IMR-90 (cell line): ENCODE data around the gene KCNIP1. TPM values are rescaled to one million over a fixed set of nuclear protein-coding genes. Genes with fewer than 3 reads are reported as not detected.

Source experiments
- ATAC-seq: fragments of 200-7000 bp; cut with Tn5 transposase; 2 replicates; pipeline ENCODE4 v1.9.1; 2020; ENCODE audit warnings: low read depth, mild to moderate bottlenecking, moderate library complexity
- BruUV-seq: library from RNA; stranded (reverse); fragments of 400-500 nt; replicated peaks from 2 replicates; lab custom pipeline; 2021; lab: Mats Ljungman, UMichigan
- CTCF ChIA-PET: fragments of 300-600 bp; formaldehyde crosslinking; extraction: SDS; loops from one replicate; lab custom pipeline; 2021; ENCODE audit warnings: antibody characterized with exemption; lab: Yijun Ruan, JAX
- POLR2A ChIA-PET: fragments of 300-600 bp; sonication (Branson Sonifier 250); formaldehyde crosslinking; loops from one replicate; lab custom pipeline; 2022; ENCODE audit warnings: antibody characterized with exemption; ENCODE audit not compliant: unreplicated experiment; lab: Charles Lee
- DNase-seq: peaks from one replicate; pipeline ENCODE4 v3.0.0; 2013
- H2AFZ ChIP-seq: replicated peaks from 2 replicates; pipeline ENCODE3; 2013; ENCODE audit warnings: low read length, mild to moderate bottlenecking; ENCODE audit not compliant: poor library complexity
- H2AK5ac ChIP-seq: 2 replicates; pipeline ENCODE4 v1.6.1; 2013; ENCODE audit warnings: low read depth, low read length, inconsistent platforms
- H2AK9ac ChIP-seq: replicated peaks from 2 replicates; pipeline ENCODE3; 2013; ENCODE audit warnings: mild to moderate bottlenecking, low read depth, low read length, moderate library complexity; ENCODE audit not compliant: poor library complexity
- H2BK120ac ChIP-seq: 2 replicates; pipeline ENCODE4 v1.6.1; 2013; ENCODE audit warnings: low read depth, low read length, inconsistent platforms
- H2BK15ac ChIP-seq: 3 replicates; pipeline ENCODE4 v1.6.1; 2013; ENCODE audit warnings: low read depth, low read length, inconsistent platforms
- H2BK20ac ChIP-seq: 2 replicates; pipeline ENCODE4 v1.6.1; 2013; ENCODE audit warnings: low read depth, mild to moderate bottlenecking, inconsistent platforms, low read length, moderate library complexity
- H2BK5ac ChIP-seq: 2 replicates; pipeline ENCODE4 v1.6.1; 2013; ENCODE audit warnings: mild to moderate bottlenecking, low read depth, low read length, inconsistent platforms; ENCODE audit not compliant: poor library complexity, severe bottlenecking
- H3K14ac ChIP-seq: replicated peaks from 2 replicates; pipeline ENCODE4 v1.6.1; 2013; ENCODE audit warnings: low read depth, low read length, inconsistent platforms
- H3K18ac ChIP-seq: 2 replicates; pipeline ENCODE4 v1.6.1; 2013; ENCODE audit warnings: low read depth, low read length, control low read depth
- H3K23ac ChIP-seq: 2 replicates; pipeline ENCODE4 v1.6.1; 2013; ENCODE audit warnings: low read depth, low read length, inconsistent platforms
- H3K27ac ChIP-seq: 2 replicates; pipeline ENCODE4 v1.5.1; 2013; ENCODE audit warnings: mild to moderate bottlenecking, control low read depth, low read length; ENCODE audit not compliant: insufficient read depth
- H3K27me3 ChIP-seq: 2 replicates; pipeline ENCODE4 v1.6.1; 2013; ENCODE audit warnings: low read length; ENCODE audit not compliant: control insufficient read depth, insufficient read depth
- H3K36me3 ChIP-seq: 2 replicates; pipeline ENCODE4 v1.6.1; 2013; ENCODE audit warnings: low read length, mixed read lengths; ENCODE audit not compliant: control insufficient read depth, insufficient read depth
- H3K4ac ChIP-seq: 2 replicates; pipeline ENCODE4 v1.6.1; 2013; ENCODE audit warnings: low read depth, low read length, inconsistent platforms
- H3K4me1 ChIP-seq: 2 replicates; pipeline ENCODE4 v1.6.1; 2013; ENCODE audit warnings: low read length, mixed read lengths; ENCODE audit not compliant: control insufficient read depth, insufficient read depth
- H3K4me2 ChIP-seq: 2 replicates; pipeline ENCODE4 v1.6.1; 2013; ENCODE audit warnings: low read depth, mild to moderate bottlenecking, control low read depth, low read length, moderate library complexity
- H3K4me3 ChIP-seq: 2 replicates; pipeline ENCODE4 v1.5.1; 2013; ENCODE audit warnings: low read depth, mild to moderate bottlenecking, control low read depth, low read length, moderate library complexity; ENCODE audit not compliant: insufficient read depth
- H3K56ac ChIP-seq: 2 replicates; pipeline ENCODE4 v1.6.1; 2013; ENCODE audit warnings: low read length, inconsistent platforms; ENCODE audit not compliant: insufficient read depth; ENCODE audit errors: extremely low read depth
- H3K79me1 ChIP-seq, 2 experiments: 2 replicates each; pipeline ENCODE4 v1.6.1; 2013; ENCODE audit warnings: low read length in 2 of 2, inconsistent platforms in 1 of 2, low read depth in 1 of 2
- H3K9ac ChIP-seq: 2 replicates; pipeline ENCODE4 v1.6.1; 2013; ENCODE audit warnings: low read depth, low read length, control low read depth
- H3K9me1 ChIP-seq: 2 replicates; pipeline ENCODE4 v1.6.1; 2013; ENCODE audit warnings: low read length, inconsistent platforms; ENCODE audit not compliant: insufficient read depth
- H3K9me3 ChIP-seq: 2 replicates; pipeline ENCODE4 v1.6.1; 2013; ENCODE audit warnings: low read length; ENCODE audit not compliant: control insufficient read depth, insufficient read depth
- H4K20me1 ChIP-seq: 2 replicates; pipeline ENCODE4 v1.6.1; 2013; ENCODE audit warnings: low read length, inconsistent platforms; ENCODE audit not compliant: insufficient read depth
- H4K5ac ChIP-seq: 2 replicates; pipeline ENCODE4 v1.6.1; 2013; ENCODE audit warnings: mild to moderate bottlenecking, low read depth, low read length, control low read depth
- H4K8ac ChIP-seq, 2 experiments: 2 replicates each; pipeline ENCODE4 v1.6.1; 2013; ENCODE audit warnings: low read depth in 2 of 2, low read length in 2 of 2, control low read depth in 1 of 2, inconsistent platforms in 1 of 2
- H4K91ac ChIP-seq: 2 replicates; pipeline ENCODE4 v1.6.1; 2013; ENCODE audit warnings: low read depth, low read length, inconsistent platforms; ENCODE audit not compliant: insufficient read depth
- CEBPB ChIP-seq: IDR thresholded peaks from 2 replicates; pipeline ENCODE4 v1.6.1; 2012; ENCODE audit warnings: low read depth, low read length, improper control_type of control experiment
- FOS ChIP-seq: fragments of 150-350 bp; IDR thresholded peaks from 2 replicates; pipeline ENCODE4 v1.6.1; 2016; ENCODE audit warnings: low read depth, low read length
- MAFK ChIP-seq: IDR thresholded peaks from 2 replicates; pipeline ENCODE4 v1.6.1; 2012; ENCODE audit warnings: low read depth, low read length, improper control_type of control experiment
- MXI1 ChIP-seq: IDR thresholded peaks from 2 replicates; pipeline ENCODE4 v1.6.1; 2012; ENCODE audit warnings: low read depth, mild to moderate bottlenecking, low read length, moderate library complexity, borderline replicate concordance
- NFE2L2 ChIP-seq: fragments of 150-350 bp; IDR thresholded peaks from 2 replicates; pipeline ENCODE4 v1.6.1; 2016; ENCODE audit warnings: low read depth, mild to moderate bottlenecking, low read length
- POLR2A ChIP-seq: IDR thresholded peaks from 2 replicates; pipeline ENCODE4 v1.6.1; 2012; ENCODE audit warnings: mild to moderate bottlenecking, low read depth, low read length
- RAD21 ChIP-seq: IDR thresholded peaks from 2 replicates; pipeline ENCODE4 v1.6.1; 2012; ENCODE audit warnings: low read length, improper control_type of control experiment
- RFX5 ChIP-seq: IDR thresholded peaks from 2 replicates; pipeline ENCODE4 v1.8.0; 2012; ENCODE audit warnings: low read depth, mild to moderate bottlenecking, low read length, moderate library complexity
- SMC3 ChIP-seq: fragments of 150-350 bp; IDR thresholded peaks from 2 replicates; pipeline ENCODE4 v1.6.1; 2016; ENCODE audit warnings: low read depth, mild to moderate bottlenecking, antibody characterized with exemption, low read length, moderate library complexity
- WGBS, 2 experiments: methylation state at CpG; one replicate each; pipeline versions ENCODE4 v1.1.5 to v1.1.7; 2013; ENCODE audit warnings: missing lambda C conversion rate in 2 of 2; ENCODE audit not compliant: insufficient read length in 1 of 2; ENCODE audit errors: extremely low coverage in 2 of 2; 5-methylcytosine and 5-hydroxymethylcytosine counted together
- dilution Hi-C: fragments of 300-500 bp; cut with HindIII; formaldehyde crosslinking; loops from one replicate; pipeline ENCODE4 v1.14.3; 2018; ENCODE audit warnings: low sequenced_read_pairs; ENCODE audit not compliant: unreplicated experiment
- in situ Hi-C: fragments of 300-500 bp; cut with MboI; formaldehyde crosslinking; loops from 3 replicates; pipeline ENCODE4 v1.14.3; 2019; ENCODE audit warnings: low sequenced_read_pairs, inconsistent platforms, mixed read lengths
- intact Hi-C: fragments of 100-400 bp; cut with micrococcal nuclease; formaldehyde crosslinking; loops from 2 replicates; pipeline ENCODE4 v1.10.0; 2022
- polyA plus RNA-seq, 3 experiments: library from polyadenylated mRNA; depleted of rRNA; stranded (reverse); fragments of >200 nt; gene quantifications; 2 replicates each; pipeline ENCODE4 v1.2.3, GENCODE V29; 2012; ENCODE audit warnings: low replicate concordance in 1 of 3
- total RNA-seq: library from RNA; depleted of rRNA; stranded (reverse); fragments of >200 nt; gene quantifications from 2 replicates; pipeline ENCODE4 v1.2.3, GENCODE V29; 2012
- TF ChIP-seq, protein P1 (sequence below): fragments of 150-350 bp; IDR thresholded peaks from 2 replicates; pipeline ENCODE4 v1.6.1; 2016; ENCODE audit warnings: low read depth, mild to moderate bottlenecking, low read length, moderate library complexity, borderline replicate concordance
- TF ChIP-seq, protein P2 (sequence below): conservative IDR thresholded peaks from 2 replicates; pipeline ENCODE4 v1.5.1; 2012; ENCODE audit warnings: mild to moderate bottlenecking, low read depth, low read length, improper control_type of control experiment

Gene KCNIP1
- total and polyA plus RNA-seq, 2 of the 4 experiments (the other 2 are of a cell fraction): not detected

DNA sequence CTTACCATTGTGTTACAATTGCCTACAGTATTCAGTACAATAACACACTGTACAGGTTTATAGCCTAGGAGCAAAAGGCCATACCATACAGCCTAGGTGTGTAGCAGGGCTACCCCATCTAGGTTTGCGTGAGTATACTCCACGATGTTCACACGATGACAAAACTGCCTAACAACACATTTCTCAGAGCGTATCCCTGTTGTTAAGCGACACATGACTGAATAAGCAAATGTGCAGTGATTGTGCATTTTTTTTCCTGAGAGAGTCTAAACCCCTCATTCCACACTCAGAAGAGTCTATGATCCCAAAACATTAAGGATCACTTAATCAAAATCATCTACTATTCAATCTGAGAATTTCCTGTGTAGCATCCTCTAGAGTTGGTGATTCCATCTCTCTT is 211.3 kb downstream of the KCNIP1 start:
- H2AK9ac ChIP-seq: no peak overlapping the region
- H2BK15ac ChIP-seq: no peak overlapping the region
- H2AFZ ChIP-seq: no peak overlapping the region
- H3K14ac ChIP-seq: no peak overlapping the region
- H3K36me3 ChIP-seq: no peaks in the 10 kb centered on the region
- H3K4ac ChIP-seq: no peak overlapping the region
- no peak overlapping the region for H3K4me3 ChIP-seq
- no peak overlapping the region for H3K9ac ChIP-seq
- ATAC-seq (no peak), DNase-seq (no peak)
- dilution Hi-C loops (no loop called here), intact Hi-C loops (no loop called here), in situ Hi-C loops (no loop called here)
- H3K18ac ChIP-seq: no peak overlapping the region
- WGBS, 2 experiments: no CpG with 5 or more reads among the region's 5 CpGs
- no peak overlapping the region for H2BK5ac ChIP-seq
- no peak overlapping the region for H4K5ac ChIP-seq
- no peak overlapping the region for H3K23ac ChIP-seq
- TF ChIP-seq FOS: no peak
- TF ChIP-seq, protein P1, sequence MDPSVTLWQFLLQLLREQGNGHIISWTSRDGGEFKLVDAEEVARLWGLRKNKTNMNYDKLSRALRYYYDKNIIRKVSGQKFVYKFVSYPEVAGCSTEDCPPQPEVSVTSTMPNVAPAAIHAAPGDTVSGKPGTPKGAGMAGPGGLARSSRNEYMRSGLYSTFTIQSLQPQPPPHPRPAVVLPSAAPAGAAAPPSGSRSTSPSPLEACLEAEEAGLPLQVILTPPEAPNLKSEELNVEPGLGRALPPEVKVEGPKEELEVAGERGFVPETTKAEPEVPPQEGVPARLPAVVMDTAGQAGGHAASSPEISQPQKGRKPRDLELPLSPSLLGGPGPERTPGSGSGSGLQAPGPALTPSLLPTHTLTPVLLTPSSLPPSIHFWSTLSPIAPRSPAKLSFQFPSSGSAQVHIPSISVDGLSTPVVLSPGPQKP: no peak
- TF ChIP-seq SMC3: no peak
- no peak for TF ChIP-seq RFX5
- no peak for TF ChIP-seq MAFK
- TF ChIP-seq POLR2A: no peak
- no peak for TF ChIP-seq NFE2L2
- no peak for TF ChIP-seq RAD21
- no peak for TF ChIP-seq MXI1
- no peak for TF ChIP-seq CEBPB
- TF ChIP-seq, protein P2, sequence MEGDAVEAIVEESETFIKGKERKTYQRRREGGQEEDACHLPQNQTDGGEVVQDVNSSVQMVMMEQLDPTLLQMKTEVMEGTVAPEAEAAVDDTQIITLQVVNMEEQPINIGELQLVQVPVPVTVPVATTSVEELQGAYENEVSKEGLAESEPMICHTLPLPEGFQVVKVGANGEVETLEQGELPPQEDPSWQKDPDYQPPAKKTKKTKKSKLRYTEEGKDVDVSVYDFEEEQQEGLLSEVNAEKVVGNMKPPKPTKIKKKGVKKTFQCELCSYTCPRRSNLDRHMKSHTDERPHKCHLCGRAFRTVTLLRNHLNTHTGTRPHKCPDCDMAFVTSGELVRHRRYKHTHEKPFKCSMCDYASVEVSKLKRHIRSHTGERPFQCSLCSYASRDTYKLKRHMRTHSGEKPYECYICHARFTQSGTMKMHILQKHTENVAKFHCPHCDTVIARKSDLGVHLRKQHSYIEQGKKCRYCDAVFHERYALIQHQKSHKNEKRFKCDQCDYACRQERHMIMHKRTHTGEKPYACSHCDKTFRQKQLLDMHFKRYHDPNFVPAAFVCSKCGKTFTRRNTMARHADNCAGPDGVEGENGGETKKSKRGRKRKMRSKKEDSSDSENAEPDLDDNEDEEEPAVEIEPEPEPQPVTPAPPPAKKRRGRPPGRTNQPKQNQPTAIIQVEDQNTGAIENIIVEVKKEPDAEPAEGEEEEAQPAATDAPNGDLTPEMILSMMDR: no peak
- no peak overlapping the region for H3K27ac ChIP-seq
- ChIA-PET CTCF (no interaction called here), POLR2A (no interaction called here)
- H4K91ac ChIP-seq: no peak overlapping the region
- no peaks in the 10 kb centered on the region; the same call in 1 of the 2 replicates for H3K9me1 ChIP-seq
- no peaks in the 10 kb centered on the region for H4K20me1 ChIP-seq
- H3K56ac ChIP-seq: no peak overlapping the region
- H3K4me1 ChIP-seq: no peaks in the 10 kb centered on the region
- no peak overlapping the region for H2BK120ac ChIP-seq
- H3K79me1 ChIP-seq: no peaks in the 10 kb centered on the region
- H2AK5ac ChIP-seq: no peak overlapping the region
- BruUV-seq: no TSS peak
- peaks cover 6% of the 10 kb centered on the region for H3K27me3 ChIP-seq
- H4K8ac ChIP-seq: no peak overlapping the region
- no peaks in the 10 kb centered on the region for H3K9me3 ChIP-seq
- no peak overlapping the region for H3K4me2 ChIP-seq
- H2BK20ac ChIP-seq: no peak overlapping the region
